ENCODE data around the gene IER5L. TPM values are rescaled to one million over a fixed set of nuclear protein-coding genes. Genes with fewer than 3 reads are reported as not detected.

Gene IER5L
- total RNA-seq, 4 donors from 2014 or later, result 1.8 to 31.0 (median 14.5) TPM

- Histone ChIP-seq H3K9me3 (no peaks in the 10 kb centered on the region), H3K4me1 (peaks cover 9 to 24% of the 10 kb centered on the region in 2 donors), H3K36me3 (no peaks in the 10 kb centered on the region), H3K4me3 (no peak overlapping the region), H3K27ac (peak overlapping the region; percentile 99 to 100), H3K27me3 (no peaks in the 10 kb centered on the region)
- TF ChIP-seq POLR2A (IDR thresholded peaks at IDR 0.05), result no peak
- no peak for TF ChIP-seq CTCF (IDR thresholded peaks at IDR 0.05)
- no peak for DNase-seq
- intact Hi-C loops (cut with DNase I; ENCODE audit: low total_unique reads), result loop anchor here (5.0 kb wide), 2 partner anchors 35 to 475 kb away; no protein-coding TSS in a partner anchor
Measured at GRCh38 chr9:129137292-129138143, 40.5 kb downstream of the IER5L start.

DNA sequence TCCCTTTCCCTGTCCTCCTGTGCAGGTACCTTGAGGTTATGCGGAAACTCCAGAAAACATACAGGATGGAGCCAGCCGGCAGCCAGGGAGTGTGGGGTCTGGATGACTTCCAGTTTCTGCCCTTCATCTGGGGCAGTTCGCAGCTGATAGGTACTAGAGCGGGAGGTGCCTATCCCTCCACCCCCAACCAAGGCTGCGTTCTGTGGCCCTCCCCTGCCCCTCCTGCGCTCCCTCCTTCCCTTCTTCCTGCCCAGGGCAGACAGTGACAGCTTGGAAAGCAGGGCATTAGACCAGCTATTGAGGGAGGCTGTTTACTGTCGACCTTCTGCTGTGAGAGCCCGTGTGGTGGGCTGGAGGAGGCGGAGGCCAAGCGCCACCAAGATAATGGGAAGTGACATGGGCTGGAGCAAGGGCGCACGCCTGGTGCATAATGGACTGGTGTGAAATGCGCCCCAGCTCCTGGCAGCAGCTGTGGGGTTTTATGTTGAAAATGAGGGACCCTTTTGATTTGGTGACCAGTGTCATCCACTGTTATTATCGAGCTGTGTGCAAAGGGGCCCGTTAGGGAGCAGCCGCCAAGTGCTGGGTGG lies 41.5 kb downstream of the IER5L start:
- peak overlapping the region in 1 of 2 donors; percentile 100 for H3K27ac ChIP-seq
- no peak overlapping the region for H3K4me3 ChIP-seq
- no peaks in the 10 kb centered on the region for H3K36me3 ChIP-seq
- no peak for DNase-seq
- intact Hi-C loops (cut with DNase I; ENCODE audit: low total_unique reads), result loop anchor here (5.0 kb wide), 2 partner anchors 36 to 476 kb away; no protein-coding TSS in a partner anchor
- no peaks in the 10 kb centered on the region for H3K27me3 ChIP-seq
- TF ChIP-seq CTCF (IDR thresholded peaks at IDR 0.05) (no peak), POLR2A (IDR thresholded peaks at IDR 0.05) (no peak)
- no peaks in the 10 kb centered on the region for H3K9me3 ChIP-seq
- H3K4me1 ChIP-seq, result peaks cover 4 to 15% of the 10 kb centered on the region in 2 donors

GRCh38 chr9:129135476-129135875 lies 42.6 kb downstream of the IER5L start:
- no peak for TF ChIP-seq POLR2A (IDR thresholded peaks at IDR 0.05)
- TF ChIP-seq CTCF (IDR thresholded peaks at IDR 0.05), result no peak

GRCh38 chr9:129133082-129133481 lies 45.0 kb downstream of the IER5L start:
- H3K27me3 ChIP-seq, result no peaks in the 10 kb centered on the region
- DNase-seq, result no peak
- no peaks in the 10 kb centered on the region for H3K9me3 ChIP-seq
- intact Hi-C loops (cut with DNase I; ENCODE audit: low total_unique reads), result no loop called here
- no peak overlapping the region for H3K27ac ChIP-seq
- no peaks in the 10 kb centered on the region for H3K36me3 ChIP-seq
- H3K4me1 ChIP-seq, result no peaks in the 10 kb centered on the region
- no peak overlapping the region for H3K4me3 ChIP-seq
- TF ChIP-seq POLR2A (IDR thresholded peaks at IDR 0.05), result no peak
- no peak for TF ChIP-seq CTCF (IDR thresholded peaks at IDR 0.05)

More at GRCh38 chr9:129135476-129135875, 42.6 kb downstream of the IER5L start:
- Histone ChIP-seq H3K27me3 (no peaks in the 10 kb centered on the region), H3K4me1 (peaks cover 0 to 8% of the 10 kb centered on the region in 2 donors), H3K9me3 (no peaks in the 10 kb centered on the region), H3K27ac (no peak overlapping the region), H3K4me3 (no peak overlapping the region), H3K36me3 (no peaks in the 10 kb centered on the region)
- intact Hi-C loops (cut with DNase I; ENCODE audit: low total_unique reads), result loop anchor here (5.0 kb wide), 2 partner anchors 37 to 477 kb away; no protein-coding TSS in a partner anchor
- DNase-seq, result no peak
